GM20431 (cell line): Measurements from ENCODE around the gene CALU.

Source experiments
- in situ Hi-C: fragments of 300-500 bp; cut with MseI, MboI; formaldehyde crosslinking; loops from one replicate; pipeline ENCODE4 v1.15.0; 2020; ENCODE audit warnings: low sequenced_read_pairs; ENCODE audit not compliant: unreplicated experiment

CALU gene

GRCh38 chr7:128777156-128778123 is 38.3 kb downstream of the CALU start:
- in situ Hi-C loops = no loop called here

- in situ Hi-C loops = no loop called here
These were observed 39.8 kb downstream of the CALU start for GRCh38 chr7:128778946-128779345.

- in situ Hi-C loops = no loop called here
These were observed 42.0 kb downstream of the CALU start for GRCh38 chr7:128781126-128781525.

GRCh38 chr7:128781851-128782250 is 42.7 kb downstream of the CALU start:
- in situ Hi-C loops = no loop called here

GRCh38 chr7:128783143-128783861 is 44.1 kb downstream of the CALU start:
- in situ Hi-C loops = no loop called here

- in situ Hi-C loops = no loop called here
These were observed 46.6 kb downstream of the CALU start for GRCh38 chr7:128785738-128786137.

- in situ Hi-C loops = no loop called here
These were observed 49.6 kb downstream of the CALU start for GRCh38 chr7:128788446-128789412.

- in situ Hi-C loops = no loop called here
These were observed 51.3 kb downstream of the CALU start for GRCh38 chr7:128790315-128791041.

GRCh38 chr7:128791121-128791971 is 52.2 kb downstream of the CALU start, which contains the start of gene CCDC136:
Gene CCDC136, plus strand, starts transcription at chr7:128791968. Its CDS starts 444 bp downstream, at chr7:128792412.
- in situ Hi-C loops = no loop called here

GRCh38 chr7:128791972-128792327 is 52.8 kb downstream of the CALU start:
- in situ Hi-C loops = no loop called here

- in situ Hi-C loops = no loop called here
These were observed 53.5 kb downstream of the CALU start for GRCh38 chr7:128792471-128793180.

- in situ Hi-C loops = no loop called here
These were observed 54.0 kb downstream of the CALU start for GRCh38 chr7:128793181-128793547.

GRCh38 chr7:128794020-128794419 is 54.9 kb downstream of the CALU start:
- in situ Hi-C loops = no loop called here

- in situ Hi-C loops = no loop called here
These were observed 55.3 kb downstream of the CALU start for GRCh38 chr7:128794436-128794835.

- in situ Hi-C loops = no loop called here
These were observed 56.0 kb downstream of the CALU start for GRCh38 chr7:128795129-128795528.

GRCh38 chr7:128796327-128796726 is 57.2 kb downstream of the CALU start:
- in situ Hi-C loops = no loop called here

- in situ Hi-C loops = no loop called here
These were observed 60.3 kb downstream of the CALU start for GRCh38 chr7:128799451-128799850.

GRCh38 chr7:128800567-128800966 is 61.4 kb downstream of the CALU start:
- in situ Hi-C loops = no loop called here
